Progenitor cell of endocrine pancreas (in vitro differentiated cells): ENCODE data around the gene RARA. TPM values are rescaled to one million over a fixed set of nuclear protein-coding genes. Genes with fewer than 3 reads are reported as not detected.

Experiments used
- DNase-seq: peaks from one replicate; pipeline ENCODE4 v3.0.0; 2021; ENCODE audit warnings: low spot score; ENCODE audit not compliant: unreplicated experiment
- H3K27ac Mint-ChIP-seq: 2 replicates; pipeline ENCODE4 v1.8.0; 2021; ENCODE audit warnings: mild to moderate bottlenecking, moderate library complexity, mixed read lengths
- H3K27me3 Mint-ChIP-seq: 2 replicates; pipeline ENCODE4 v1.8.0; 2021; ENCODE audit warnings: mixed read lengths
- H3K36me3 Mint-ChIP-seq: 2 replicates; pipeline ENCODE4 v1.8.0; 2022; ENCODE audit warnings: mixed read lengths; ENCODE audit not compliant: insufficient read depth
- H3K4me1 Mint-ChIP-seq: 2 replicates; pipeline ENCODE4 v1.8.0; 2021; ENCODE audit warnings: low read depth, mixed read lengths
- H3K4me3 Mint-ChIP-seq: 2 replicates; pipeline ENCODE4 v1.8.0; 2021; ENCODE audit warnings: low read depth, mild to moderate bottlenecking, moderate library complexity, mixed read lengths
- H3K9me3 Mint-ChIP-seq: 2 replicates; pipeline ENCODE4 v1.8.0; 2021; ENCODE audit warnings: low read depth, mixed read lengths
- CTCF ChIP-seq: fragments of 200-600 bp; sonication (generic); IDR thresholded peaks from one replicate; pipeline ENCODE4 v1.5.0; 2021; ENCODE audit warnings: antibody characterized with exemption, mild to moderate bottlenecking; ENCODE audit not compliant: unreplicated experiment
- total RNA-seq: library from RNA; stranded (reverse); gene quantifications from 2 replicates; pipeline ENCODE4 v1.2.1, GENCODE V29; 2021

The RARA gene
- total RNA-seq, 1 donor from 2014 or later: 50.8 TPM

- Mint-ChIP-seq H3K9me3 (no peaks in the 10 kb centered on the region), H3K27ac (peak overlapping the region; percentile 97), H3K4me1 (peaks cover 62% of the 10 kb centered on the region), H3K4me3 (peak overlapping the region; percentile 89), H3K36me3 (peaks cover 4% of the 10 kb centered on the region), H3K27me3 (no peaks in the 10 kb centered on the region)
- no peak for TF ChIP-seq CTCF
- no peak for DNase-seq
These were observed 34.5 kb downstream of the RARA start for GRCh38 chr17:40343219-40344119.

GRCh38 chr17:40344421-40345160, 35.6 kb downstream of the RARA start:
- no peak for DNase-seq
- no peak for TF ChIP-seq CTCF
- no peaks in the 10 kb centered on the region for H3K9me3 Mint-ChIP-seq
- H3K36me3 Mint-ChIP-seq: peaks cover 5% of the 10 kb centered on the region
- H3K4me1 Mint-ChIP-seq: peaks cover 67% of the 10 kb centered on the region
- no peaks in the 10 kb centered on the region for H3K27me3 Mint-ChIP-seq
- peak overlapping the region; percentile 89 for H3K4me3 Mint-ChIP-seq
- peak overlapping the region; percentile 97 for H3K27ac Mint-ChIP-seq

GRCh38 chr17:40345161-40345993, 36.4 kb downstream of the RARA start:
- Mint-ChIP-seq H3K9me3 (no peaks in the 10 kb centered on the region), H3K4me3 (peak overlapping the region; percentile 89), H3K27ac (peak overlapping the region; percentile 97), H3K4me1 (peaks cover 68% of the 10 kb centered on the region), H3K36me3 (peaks cover 4% of the 10 kb centered on the region), H3K27me3 (no peaks in the 10 kb centered on the region)
- peak; percentile 46 for DNase-seq
- TF ChIP-seq CTCF: no peak

GRCh38 chr17:40345994-40346764, 37.2 kb downstream of the RARA start:
- no peaks in the 10 kb centered on the region for H3K9me3 Mint-ChIP-seq
- H3K4me1 Mint-ChIP-seq: peaks cover 69% of the 10 kb centered on the region
- DNase-seq: no peak
- peaks cover 4% of the 10 kb centered on the region for H3K36me3 Mint-ChIP-seq
- peak overlapping the region; percentile 89 for H3K4me3 Mint-ChIP-seq
- no peaks in the 10 kb centered on the region for H3K27me3 Mint-ChIP-seq
- TF ChIP-seq CTCF: no peak
- peak overlapping the region; percentile 97 for H3K27ac Mint-ChIP-seq
